ENCODE results near the gene STOM. TPM values are rescaled to one million over a fixed set of nuclear protein-coding genes. Genes with fewer than 3 reads are reported as not detected.

Gene STOM
- polyA plus RNA-seq, 3 donors = 80.2 to 87.5 (median 81.9) TPM

DNA sequence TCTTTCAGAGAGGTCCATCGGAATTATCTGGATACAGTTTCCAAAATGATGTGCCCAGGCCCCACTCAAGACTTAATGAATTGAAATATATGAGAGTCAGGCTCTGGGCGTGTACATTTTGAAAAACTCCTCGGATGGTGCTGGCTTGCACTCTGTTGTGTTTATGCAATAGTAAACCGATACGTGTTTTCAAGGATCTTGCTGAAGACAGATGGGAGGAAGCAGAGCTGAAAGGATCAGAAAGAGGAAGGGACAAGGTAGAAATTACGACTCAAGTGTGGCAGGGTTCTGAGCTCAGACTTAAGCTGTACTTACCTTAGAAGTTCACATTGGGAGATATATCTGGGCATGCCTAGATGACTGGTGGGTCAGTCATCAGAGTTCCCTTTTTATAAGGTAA, 13.7 kb upstream of the STOM start:
- no peak for DNase-seq (ENCODE audit: extremely low read depth in 1 of 11, low read depth in 9 of 11, low spot score in 4 of 11)

DNA sequence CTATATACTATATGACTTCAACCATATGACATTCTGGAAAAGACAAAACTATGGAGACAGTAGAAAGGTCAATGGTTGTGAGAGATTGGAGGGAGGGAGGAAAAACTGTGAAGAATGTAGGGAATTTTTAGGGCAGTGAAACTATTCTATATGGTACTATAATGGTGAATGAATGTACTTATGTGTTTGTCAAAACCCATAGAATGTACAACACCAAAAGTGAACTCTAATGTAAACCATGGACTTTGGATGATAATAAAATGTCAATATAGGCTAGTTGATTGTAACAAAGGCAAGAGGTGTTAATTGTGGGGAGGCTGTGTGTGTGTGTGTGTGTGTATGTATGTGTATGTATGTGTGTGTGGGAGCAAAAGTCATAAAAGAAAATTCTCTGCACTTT, 10.8 kb upstream of the STOM start:
- no peak for DNase-seq (ENCODE audit: extremely low read depth in 1 of 11, low read depth in 9 of 11, low spot score in 4 of 11)

GRCh38 chr9:121376214-121376830, 6.3 kb upstream of the STOM start:
- no peak for DNase-seq (ENCODE audit: extremely low read depth in 1 of 11, low read depth in 9 of 11, low spot score in 4 of 11)

GRCh38 chr9:121373011-121373729, 3.1 kb upstream of the STOM start:
- DNase-seq (ENCODE audit: extremely low read depth in 1 of 11, low read depth in 9 of 11, low spot score in 4 of 11) = peak in 2 of 11 donors; percentile 27 to 53

- no peak for DNase-seq (ENCODE audit: extremely low read depth in 1 of 11, low read depth in 9 of 11, low spot score in 4 of 11)
Observed at GRCh38 chr9:121372239-121373010, 2.4 kb upstream of the STOM start.

- no peak for DNase-seq (ENCODE audit: extremely low read depth in 1 of 11, low read depth in 9 of 11, low spot score in 4 of 11)
Observed at GRCh38 chr9:121371495-121372061, 1.5 kb upstream of the STOM start.

DNA sequence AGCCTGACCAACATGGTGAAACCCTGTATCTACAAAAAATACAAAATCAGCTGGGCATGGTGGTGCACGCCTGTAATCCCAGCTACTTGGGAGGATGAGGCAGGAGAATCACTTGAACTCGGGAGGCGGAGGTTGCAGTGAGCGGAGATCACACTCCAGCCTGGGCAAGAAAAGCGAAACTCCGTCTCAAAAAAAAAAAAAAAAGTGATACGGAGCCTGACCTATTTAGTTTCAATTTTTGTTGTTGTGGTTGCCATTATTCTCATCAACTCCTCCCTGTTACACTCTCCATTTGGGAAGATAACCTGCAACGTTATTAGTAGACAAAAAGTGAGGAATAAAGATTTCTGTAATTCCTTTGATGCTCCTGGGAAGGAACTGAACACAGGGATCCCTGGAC, 1.3 kb downstream of the STOM start:
- no peak for DNase-seq (ENCODE audit: extremely low read depth in 1 of 11, low read depth in 9 of 11, low spot score in 4 of 11)

GRCh38 chr9:121368138-121368522, 1.9 kb downstream of the STOM start:
- no peak for DNase-seq (ENCODE audit: extremely low read depth in 1 of 11, low read depth in 9 of 11, low spot score in 4 of 11)

GRCh38 chr9:121367306-121368137, 2.5 kb downstream of the STOM start:
- DNase-seq (ENCODE audit: extremely low read depth in 1 of 11, low read depth in 9 of 11, low spot score in 4 of 11) = no peak

DNA sequence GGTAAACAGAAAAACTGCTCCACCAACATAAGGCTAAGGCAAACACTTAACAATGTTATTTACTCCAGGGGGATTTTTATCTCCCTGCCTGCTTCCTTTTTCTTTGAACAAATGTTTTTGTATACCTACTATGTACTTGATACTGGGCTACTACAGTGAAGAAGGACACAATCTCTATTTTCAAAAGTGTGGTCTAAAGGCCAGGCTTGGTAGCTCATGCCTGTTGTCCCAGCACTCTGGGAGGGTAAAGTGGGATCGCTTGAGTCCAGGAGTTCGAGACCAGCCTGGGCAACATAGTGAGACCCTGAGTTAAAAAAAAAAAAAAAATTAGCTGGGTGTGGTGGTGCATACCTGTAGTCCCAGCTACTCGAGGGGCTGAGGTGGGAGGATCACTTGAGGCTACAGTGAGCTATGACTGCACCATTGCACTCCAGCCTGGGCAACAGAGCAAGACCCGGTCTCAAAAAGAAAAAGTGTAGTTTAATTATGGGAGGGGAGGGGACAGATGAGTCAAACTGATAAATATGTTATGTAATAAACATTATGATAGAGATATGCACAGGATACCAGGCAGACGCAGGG, 3.3 kb downstream of the STOM start:
- DNase-seq (ENCODE audit: extremely low read depth in 1 of 11, low read depth in 9 of 11, low spot score in 4 of 11) = no peak

DNA sequence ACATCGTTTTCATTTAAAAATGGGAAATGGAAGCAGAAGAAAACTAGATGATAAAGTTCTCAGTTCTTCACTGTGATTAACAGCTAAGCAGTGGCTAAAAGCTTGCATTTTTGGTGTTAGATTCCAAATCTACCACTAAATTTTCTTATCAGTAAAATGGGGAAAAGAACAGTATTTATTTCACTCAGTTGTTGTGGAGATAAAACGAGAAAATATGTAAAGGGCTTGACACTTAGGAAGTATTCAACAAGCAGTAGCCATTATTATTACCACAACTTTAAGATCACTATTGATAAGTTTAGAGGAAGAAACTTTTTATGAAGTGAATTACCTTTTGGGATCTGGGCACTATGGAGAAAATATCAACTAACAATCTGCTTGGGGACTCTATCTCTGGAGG, 4.5 kb downstream of the STOM start:
- no peak for DNase-seq (ENCODE audit: extremely low read depth in 1 of 11, low read depth in 9 of 11, low spot score in 4 of 11)

GRCh38 chr9:121364886-121365285, 5.2 kb downstream of the STOM start:
- no peak for DNase-seq (ENCODE audit: extremely low read depth in 1 of 11, low read depth in 9 of 11, low spot score in 4 of 11)

- DNase-seq (ENCODE audit: extremely low read depth in 1 of 11, low read depth in 9 of 11, low spot score in 4 of 11) = no peak
Observed at GRCh38 chr9:121364077-121364476, 6.0 kb downstream of the STOM start.

DNA sequence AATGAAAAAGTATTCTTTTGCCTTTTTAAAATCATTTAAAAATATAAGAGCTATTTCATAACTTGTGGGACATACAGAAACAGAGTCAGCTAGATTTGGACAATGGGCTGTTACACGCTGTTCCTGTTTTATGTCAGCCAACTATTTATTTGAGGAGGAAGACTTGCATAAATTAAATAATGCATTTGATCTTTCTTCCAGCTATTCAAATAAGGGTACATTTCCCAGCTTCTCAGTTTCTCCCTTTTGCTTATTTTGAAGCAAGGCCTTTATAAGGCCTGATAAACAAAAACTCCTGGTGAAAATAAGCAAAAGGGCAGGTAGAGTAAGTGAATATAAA, 6.5 kb downstream of the STOM start:
- no peak for DNase-seq (ENCODE audit: extremely low read depth in 1 of 11, low read depth in 9 of 11, low spot score in 4 of 11)

GRCh38 chr9:121362813-121363621, 7.0 kb downstream of the STOM start:
- DNase-seq (ENCODE audit: extremely low read depth in 1 of 11, low read depth in 9 of 11, low spot score in 4 of 11) = no peak

GRCh38 chr9:121360601-121361374, 9.3 kb downstream of the STOM start:
- DNase-seq (ENCODE audit: extremely low read depth in 1 of 11, low read depth in 9 of 11, low spot score in 4 of 11) = no peak
